Activated naive CD8-positive, alpha-beta T cell treated with anti-CD3 and anti-CD28 coated beads, Interleukin-2, amount 50 U/mL, for 24 hours (primary cell): ENCODE measurements around the gene MAP7D1.

Experiments used
- ATAC-seq: fragments of 150-1000 bp; cut with Tn5 transposase; one replicate; pipeline ENCODE4 v1.10.0; 2021
- DNase-seq: peaks from one replicate; pipeline ENCODE4 v3.0.0; 2021
- H3K27ac Mint-ChIP-seq: one replicate; pipeline ENCODE4 v1.8.0; 2021; ENCODE audit warnings: mild to moderate bottlenecking, mixed read lengths
- H3K27me3 Mint-ChIP-seq: one replicate; pipeline ENCODE4 v1.8.0; 2021; ENCODE audit warnings: mixed read lengths
- H3K36me3 Mint-ChIP-seq: one replicate; pipeline ENCODE4 v1.8.0; 2021; ENCODE audit warnings: low read depth, mixed read lengths
- H3K4me1 Mint-ChIP-seq: one replicate; pipeline ENCODE4 v1.8.0; 2021; ENCODE audit warnings: mixed read lengths
- H3K4me3 Mint-ChIP-seq: one replicate; pipeline ENCODE4 v1.8.0; 2021; ENCODE audit warnings: mild to moderate bottlenecking, moderate library complexity, mixed read lengths
- H3K9me3 Mint-ChIP-seq: one replicate; pipeline ENCODE4 v1.8.0; 2021; ENCODE audit warnings: mixed read lengths

MAP7D1 gene

GRCh38 chr1:36123356-36123755 is 32.6 kb upstream of the MAP7D1 start:
- Mint-ChIP-seq H3K4me3 (peak overlapping the region; percentile 39), H3K27me3 (peaks cover 28% of the 10 kb centered on the region), H3K9me3 (no peaks in the 10 kb centered on the region), H3K36me3 (no peaks in the 10 kb centered on the region), H3K4me1 (peaks cover 28% of the 10 kb centered on the region), H3K27ac (peak overlapping the region; percentile 33)
- ATAC-seq (peak; percentile 35), DNase-seq (no peak)

GRCh38 chr1:36124404-36125128 is 31.4 kb upstream of the MAP7D1 start:
- Mint-ChIP-seq H3K4me1 (peaks cover 28% of the 10 kb centered on the region), H3K9me3 (no peaks in the 10 kb centered on the region), H3K27me3 (peaks cover 28% of the 10 kb centered on the region), H3K27ac (no peak overlapping the region), H3K4me3 (peak overlapping the region; percentile 62), H3K36me3 (no peaks in the 10 kb centered on the region)
- ATAC-seq (no peak), DNase-seq (no peak)

GRCh38 chr1:36125129-36125991 is 30.6 kb upstream of the MAP7D1 start, which contains the start of gene COL8A2:
Gene COL8A2, minus strand, starts transcription at chr1:36125222. Its CDS starts 24,980 bp downstream, at chr1:36100242.
- H3K4me1 Mint-ChIP-seq = peaks cover 28% of the 10 kb centered on the region
- no peak within 1 kb of the TSS for H3K27ac Mint-ChIP-seq
- DNase-seq = no peak
- peak within 1 kb of the TSS; percentile 62 for H3K4me3 Mint-ChIP-seq
- no peaks in the 10 kb centered on the region for H3K9me3 Mint-ChIP-seq
- H3K36me3 Mint-ChIP-seq = no peaks in the 10 kb centered on the region
- ATAC-seq = no peak
- peaks cover 28% of the 10 kb centered on the region for H3K27me3 Mint-ChIP-seq

- DNase-seq (no peak), ATAC-seq (no peak)
- Mint-ChIP-seq H3K4me3 (peak overlapping the region; percentile 28), H3K9me3 (no peaks in the 10 kb centered on the region), H3K27ac (no peak overlapping the region), H3K36me3 (no peaks in the 10 kb centered on the region), H3K4me1 (peaks cover 28% of the 10 kb centered on the region), H3K27me3 (peaks cover 28% of the 10 kb centered on the region)
These were observed 29.8 kb upstream of the MAP7D1 start for GRCh38 chr1:36126005-36126716.

- Mint-ChIP-seq H3K27me3 (peaks cover 28% of the 10 kb centered on the region), H3K4me1 (peaks cover 28% of the 10 kb centered on the region), H3K4me3 (no peak overlapping the region), H3K9me3 (no peaks in the 10 kb centered on the region), H3K27ac (no peak overlapping the region), H3K36me3 (no peaks in the 10 kb centered on the region)
- DNase-seq (no peak), ATAC-seq (no peak)
These were observed 29.0 kb upstream of the MAP7D1 start for GRCh38 chr1:36126797-36127500.

GRCh38 chr1:36128126-36128904 is 27.6 kb upstream of the MAP7D1 start:
- H3K9me3 Mint-ChIP-seq = no peaks in the 10 kb centered on the region
- no peak overlapping the region for H3K27ac Mint-ChIP-seq
- no peak overlapping the region for H3K4me3 Mint-ChIP-seq
- ATAC-seq (no peak), DNase-seq (no peak)
- H3K27me3 Mint-ChIP-seq = peaks cover 20% of the 10 kb centered on the region
- peaks cover 19% of the 10 kb centered on the region for H3K4me1 Mint-ChIP-seq
- H3K36me3 Mint-ChIP-seq = no peaks in the 10 kb centered on the region

- Mint-ChIP-seq H3K4me1 (peaks cover 15% of the 10 kb centered on the region), H3K4me3 (no peak overlapping the region), H3K9me3 (no peaks in the 10 kb centered on the region), H3K36me3 (no peaks in the 10 kb centered on the region), H3K27ac (no peak overlapping the region), H3K27me3 (peaks cover 17% of the 10 kb centered on the region)
- DNase-seq (no peak), ATAC-seq (no peak)
These were observed 27.1 kb upstream of the MAP7D1 start for GRCh38 chr1:36128905-36129206.

- Mint-ChIP-seq H3K4me3 (no peak overlapping the region), H3K27me3 (no peaks in the 10 kb centered on the region)
- ATAC-seq = no peak
These were observed 23.9 kb upstream of the MAP7D1 start for GRCh38 chr1:36132029-36132428.

GRCh38 chr1:36133484-36133883 is 22.5 kb upstream of the MAP7D1 start:
- DNase-seq (no peak), ATAC-seq (no peak)
- Mint-ChIP-seq H3K9me3 (no peaks in the 10 kb centered on the region), H3K4me1 (peaks cover 2% of the 10 kb centered on the region), H3K27me3 (no peaks in the 10 kb centered on the region), H3K4me3 (no peak overlapping the region), H3K36me3 (peaks cover 10% of the 10 kb centered on the region), H3K27ac (no peak overlapping the region)

More at GRCh38 chr1:36132029-36132428, 23.9 kb upstream of the MAP7D1 start:
- H3K4me1 Mint-ChIP-seq = peaks cover 2% of the 10 kb centered on the region
- H3K27ac Mint-ChIP-seq = no peak overlapping the region
- peaks cover 3% of the 10 kb centered on the region for H3K36me3 Mint-ChIP-seq
- H3K9me3 Mint-ChIP-seq = no peaks in the 10 kb centered on the region
- DNase-seq = no peak

GRCh38 chr1:36134031-36134430 is 21.9 kb upstream of the MAP7D1 start:
- Mint-ChIP-seq H3K36me3 (peaks cover 11% of the 10 kb centered on the region), H3K27me3 (no peaks in the 10 kb centered on the region), H3K27ac (no peak overlapping the region), H3K4me3 (no peak overlapping the region), H3K9me3 (no peaks in the 10 kb centered on the region), H3K4me1 (peaks cover 2% of the 10 kb centered on the region)
- DNase-seq (no peak), ATAC-seq (no peak)

- Mint-ChIP-seq H3K4me3 (no peak overlapping the region), H3K4me1 (peaks cover 2% of the 10 kb centered on the region), H3K27ac (peak overlapping the region; percentile 64), H3K9me3 (no peaks in the 10 kb centered on the region), H3K36me3 (peaks cover 12% of the 10 kb centered on the region), H3K27me3 (no peaks in the 10 kb centered on the region)
- ATAC-seq = peak; percentile 76
- peak; percentile 65 for DNase-seq
These were observed 21.2 kb upstream of the MAP7D1 start for GRCh38 chr1:36134505-36135329.

GRCh38 chr1:36135330-36135667 is 20.7 kb upstream of the MAP7D1 start:
- Mint-ChIP-seq H3K36me3 (peaks cover 12% of the 10 kb centered on the region), H3K27me3 (no peaks in the 10 kb centered on the region), H3K4me3 (no peak overlapping the region), H3K4me1 (peaks cover 2% of the 10 kb centered on the region), H3K27ac (no peak overlapping the region), H3K9me3 (no peaks in the 10 kb centered on the region)
- no peak for ATAC-seq
- DNase-seq = no peak

- ATAC-seq = no peak
- Mint-ChIP-seq H3K9me3 (no peaks in the 10 kb centered on the region), H3K4me3 (no peak overlapping the region), H3K27ac (no peak overlapping the region), H3K36me3 (peaks cover 12% of the 10 kb centered on the region), H3K4me1 (peaks cover 6% of the 10 kb centered on the region), H3K27me3 (no peaks in the 10 kb centered on the region)
- DNase-seq = no peak
These were observed 20.2 kb upstream of the MAP7D1 start for GRCh38 chr1:36135796-36136195.
